TTC549 (cell line): ENCODE data around the gene TMTC2.

Source experiments
- FAIRE-seq: peaks from 2 replicates; lab custom pipeline; 2012; peaks lifted over from hg19 to GRCh38; lab: Jason Lieb, UNC

Gene TMTC2

DNA sequence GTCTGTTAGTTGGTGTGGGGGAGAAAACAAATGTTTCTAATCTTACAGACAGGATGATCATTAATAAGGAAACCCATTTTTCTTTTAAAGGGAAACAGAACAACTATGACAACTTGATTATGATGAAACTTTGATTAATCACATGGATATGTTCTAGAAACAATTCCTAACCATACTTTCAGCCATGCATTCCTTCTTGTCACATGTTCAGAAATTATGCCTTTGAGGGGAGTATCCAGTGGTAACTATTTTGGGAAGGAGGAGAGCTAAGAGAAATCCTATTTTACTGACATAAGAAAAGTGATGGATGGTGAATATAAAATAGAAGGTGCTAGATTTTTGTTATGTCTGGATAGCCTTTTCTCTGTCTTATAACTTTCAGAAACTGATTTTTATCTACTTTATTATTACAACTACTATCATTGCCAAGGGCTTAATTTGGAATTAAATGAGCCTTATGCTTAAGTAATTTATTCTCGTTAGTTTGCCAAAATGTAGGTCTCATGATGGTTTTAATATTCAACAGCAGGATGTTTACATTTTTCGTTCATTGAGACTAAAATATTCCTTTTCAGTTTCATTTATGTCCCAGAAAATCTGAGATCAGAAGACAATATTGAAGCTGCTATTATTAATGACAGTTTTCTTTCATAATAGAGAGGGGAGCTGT lies 200.1 kb downstream of the TMTC2 start:
- FAIRE-seq: no peak

DNA sequence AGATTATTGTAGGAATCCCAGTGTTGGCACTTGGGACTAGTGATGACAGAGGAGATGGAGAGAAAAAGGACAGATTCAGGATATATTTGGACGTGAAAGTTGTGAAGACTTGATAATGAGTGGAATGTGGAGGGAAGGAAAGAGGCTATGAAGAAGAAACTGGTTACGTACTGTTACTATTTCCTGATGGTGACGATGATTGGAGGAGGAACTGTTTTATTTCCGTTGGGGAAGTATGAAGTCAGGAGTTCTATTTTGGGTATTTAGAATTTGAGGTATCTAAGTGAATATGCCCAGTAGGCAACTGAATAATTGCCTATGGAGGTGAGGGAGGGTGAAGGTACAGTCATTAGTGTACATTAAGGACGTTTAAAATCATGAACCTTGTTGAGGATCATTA lies 207.2 kb downstream of the TMTC2 start:
- no peak for FAIRE-seq

GRCh38 chr12:82896277-82896676 lies 209.6 kb downstream of the TMTC2 start:
- FAIRE-seq: no peak

GRCh38 chr12:82896979-82897378 lies 210.3 kb downstream of the TMTC2 start:
- no peak for FAIRE-seq

GRCh38 chr12:82898441-82898840 lies 211.7 kb downstream of the TMTC2 start:
- no peak for FAIRE-seq

DNA sequence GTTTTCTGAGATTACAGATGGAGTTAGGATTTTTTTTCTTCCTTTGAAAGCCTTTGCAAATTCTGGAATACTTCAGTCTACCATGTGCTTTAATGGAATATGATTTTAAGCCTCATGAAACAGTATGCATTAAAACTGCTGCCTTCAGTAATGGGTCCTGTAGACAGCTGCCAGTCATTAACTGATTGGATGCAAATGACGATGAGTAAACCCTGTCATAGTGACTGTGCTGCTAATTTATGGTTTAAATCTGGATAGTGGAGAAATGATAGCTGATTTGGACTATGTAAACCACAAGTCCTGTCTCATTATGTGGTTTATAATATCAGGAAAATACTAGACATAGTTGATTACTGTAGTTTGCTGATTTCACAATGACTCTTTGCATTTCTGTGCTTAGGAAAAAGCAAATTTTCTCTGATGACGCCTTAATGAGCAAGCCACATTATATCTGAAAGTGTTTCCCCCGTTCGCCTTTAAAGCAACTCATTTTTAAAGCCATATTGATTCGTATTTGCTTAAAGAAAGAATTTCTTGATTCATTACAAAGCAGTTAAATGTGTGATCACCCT lies 217.6 kb downstream of the TMTC2 start:
- FAIRE-seq: no peak

- no peak for FAIRE-seq
These were observed 223.7 kb downstream of the TMTC2 start for GRCh38 chr12:82910246-82910893.

GRCh38 chr12:82912406-82912805 lies 225.7 kb downstream of the TMTC2 start:
- no peak for FAIRE-seq

DNA sequence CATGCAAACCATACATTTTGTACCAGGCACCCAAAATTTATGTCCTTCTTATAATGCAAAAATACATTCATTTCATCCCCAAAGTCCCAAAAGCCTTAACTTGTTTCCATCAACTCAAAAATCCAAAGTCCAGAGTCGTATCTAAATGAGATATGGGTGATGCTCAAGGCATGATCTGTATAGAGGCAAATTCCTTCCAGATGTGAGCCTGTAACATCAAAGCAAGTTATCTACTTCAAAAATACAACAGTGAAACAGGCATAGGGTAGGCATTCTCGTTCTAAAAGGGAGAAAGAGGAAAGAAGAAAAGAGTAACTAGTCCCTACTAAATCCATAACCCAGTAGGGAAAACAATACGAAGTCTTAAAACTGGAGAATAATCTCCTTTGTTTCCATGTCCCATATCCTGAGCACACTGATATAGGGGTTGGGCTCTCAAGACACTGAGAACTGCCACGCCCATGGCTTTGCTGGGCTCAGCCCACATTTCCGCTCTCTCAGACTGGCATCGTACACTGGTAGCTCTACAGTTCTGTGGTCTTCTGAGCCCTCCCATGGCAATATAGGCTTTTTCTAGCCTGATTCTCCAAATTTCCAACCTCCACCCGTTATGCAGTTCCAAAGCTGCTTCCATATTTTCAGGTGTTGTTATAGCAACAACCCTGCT lies 232.8 kb downstream of the TMTC2 start:
- FAIRE-seq: no peak

GRCh38 chr12:82923935-82924334 lies 237.2 kb downstream of the TMTC2 start:
- FAIRE-seq: no peak

DNA sequence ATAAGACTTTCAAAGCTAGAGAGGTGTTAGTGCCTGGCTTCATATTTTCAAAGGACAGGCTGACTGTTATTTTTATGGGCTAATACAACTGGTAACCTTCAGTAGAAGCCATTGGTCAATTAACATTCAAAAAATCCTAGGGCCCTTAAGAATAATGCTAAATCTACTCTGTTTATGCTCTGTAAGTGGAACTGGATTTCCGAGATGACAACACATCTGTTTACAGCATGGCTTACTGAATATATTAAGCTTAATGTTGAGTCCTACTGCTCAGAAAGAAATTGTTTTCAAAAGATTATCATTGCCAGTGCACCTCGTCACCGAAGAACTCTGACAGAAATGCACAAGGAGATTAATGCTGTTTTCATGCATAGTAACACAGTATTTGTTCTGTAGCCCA lies 239.9 kb downstream of the TMTC2 start:
- no peak for FAIRE-seq

DNA sequence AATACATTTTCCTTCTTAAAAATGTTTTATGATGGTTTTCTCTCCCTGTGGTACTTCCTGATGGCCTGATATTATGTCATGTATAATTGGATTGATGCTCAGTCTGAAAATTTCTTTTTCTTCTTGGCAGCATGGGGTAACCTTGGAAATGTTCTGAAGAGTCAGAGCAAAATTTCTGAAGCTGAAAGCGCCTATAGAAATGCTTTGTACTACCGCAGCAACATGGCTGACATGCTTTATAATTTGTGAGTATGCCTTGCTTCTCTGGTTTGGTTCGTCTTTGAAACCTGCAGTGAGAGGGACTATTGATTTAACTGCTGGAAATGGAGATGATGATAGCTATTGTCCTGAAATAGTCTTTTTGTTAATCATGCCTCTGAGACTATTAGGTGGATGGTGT lies 243.6 kb downstream of the TMTC2 start:
- FAIRE-seq: no peak

- FAIRE-seq: no peak
These were observed 244.8 kb downstream of the TMTC2 start for GRCh38 chr12:82931349-82932116.

GRCh38 chr12:82937151-82937550 lies 250.4 kb downstream of the TMTC2 start:
- FAIRE-seq: no peak

DNA sequence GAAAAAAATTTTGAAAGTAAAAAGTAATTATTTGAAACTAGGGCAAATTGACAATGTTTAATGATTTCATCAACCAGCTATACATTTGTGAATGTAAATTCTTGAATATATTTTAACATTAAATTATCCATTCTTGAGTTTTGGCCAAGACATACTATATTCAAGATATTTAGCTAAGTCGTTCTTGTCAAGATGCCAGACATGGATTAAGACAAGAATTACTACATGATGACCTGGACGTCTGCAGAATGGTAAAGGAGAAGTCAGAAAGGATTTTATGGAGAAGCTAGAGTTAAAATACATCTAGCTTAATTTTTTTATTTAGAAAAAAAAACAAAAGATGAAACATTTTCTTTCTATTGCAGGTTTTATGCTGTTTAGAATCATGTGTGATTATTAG lies 255.8 kb downstream of the TMTC2 start:
- no peak for FAIRE-seq

- FAIRE-seq: no peak
These were observed 256.3 kb downstream of the TMTC2 start for GRCh38 chr12:82942991-82943401.

- FAIRE-seq: no peak
These were observed 261.8 kb downstream of the TMTC2 start for GRCh38 chr12:82948491-82948890.

DNA sequence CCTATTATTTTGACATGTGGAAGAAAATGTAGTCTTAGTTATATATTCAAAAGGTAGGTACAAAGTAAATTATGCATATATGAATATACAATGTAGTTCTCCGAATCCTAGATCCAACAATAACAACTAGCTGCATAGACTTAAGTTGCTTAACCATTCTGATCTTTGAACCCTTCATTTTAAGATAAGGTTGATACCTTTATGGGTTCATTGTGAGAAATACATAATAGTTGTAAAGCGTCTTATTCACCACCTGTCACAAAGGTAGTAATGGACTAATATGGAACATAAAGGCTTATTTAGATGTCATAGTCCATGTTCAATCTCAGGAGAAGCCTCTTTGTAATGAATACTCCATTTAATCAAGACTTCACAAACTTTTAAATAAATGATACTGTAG lies 263.6 kb downstream of the TMTC2 start:
- no peak for FAIRE-seq

GRCh38 chr12:82952946-82953345 lies 266.2 kb downstream of the TMTC2 start:
- FAIRE-seq: no peak

- no peak for FAIRE-seq
These were observed 266.7 kb downstream of the TMTC2 start for GRCh38 chr12:82953397-82953796.

DNA sequence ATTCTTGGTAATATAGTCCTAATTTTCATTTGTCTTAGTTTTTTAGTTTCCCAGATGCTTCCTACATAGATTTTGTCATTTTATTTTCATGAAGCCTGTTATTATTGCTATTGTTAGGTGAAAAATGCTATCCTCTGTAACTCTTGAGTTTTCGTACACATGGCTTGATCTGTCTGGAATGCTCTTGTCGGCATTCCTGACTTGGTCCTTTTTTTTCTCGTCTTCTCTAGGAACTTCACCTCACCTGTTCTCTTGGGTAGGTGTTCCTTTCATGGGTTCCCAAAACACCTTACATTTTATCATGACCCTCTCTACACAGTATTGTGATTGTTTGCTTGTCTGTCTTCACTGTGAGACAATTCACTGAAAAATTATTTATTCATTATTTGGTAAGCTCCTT lies 267.4 kb downstream of the TMTC2 start:
- FAIRE-seq: no peak

DNA sequence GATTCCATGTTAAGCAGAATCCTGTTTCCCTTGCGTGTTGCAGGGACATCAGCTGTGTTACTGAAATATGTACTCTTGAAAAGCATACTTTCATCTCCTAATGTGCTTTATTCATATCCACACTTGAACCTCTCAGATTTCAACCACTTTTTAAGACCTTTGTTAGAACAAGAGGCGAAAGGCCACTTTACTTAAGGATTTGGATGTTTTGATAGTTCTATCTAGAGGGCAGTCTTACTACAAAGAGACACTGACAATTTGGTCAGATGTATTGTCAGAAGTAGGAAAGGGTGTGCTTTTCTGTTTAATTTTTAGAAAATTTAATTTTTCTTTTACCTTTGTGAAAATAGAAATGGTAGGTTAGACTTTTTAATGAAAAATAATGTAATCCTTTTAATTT lies 267.9 kb downstream of the TMTC2 start:
- no peak for FAIRE-seq

DNA sequence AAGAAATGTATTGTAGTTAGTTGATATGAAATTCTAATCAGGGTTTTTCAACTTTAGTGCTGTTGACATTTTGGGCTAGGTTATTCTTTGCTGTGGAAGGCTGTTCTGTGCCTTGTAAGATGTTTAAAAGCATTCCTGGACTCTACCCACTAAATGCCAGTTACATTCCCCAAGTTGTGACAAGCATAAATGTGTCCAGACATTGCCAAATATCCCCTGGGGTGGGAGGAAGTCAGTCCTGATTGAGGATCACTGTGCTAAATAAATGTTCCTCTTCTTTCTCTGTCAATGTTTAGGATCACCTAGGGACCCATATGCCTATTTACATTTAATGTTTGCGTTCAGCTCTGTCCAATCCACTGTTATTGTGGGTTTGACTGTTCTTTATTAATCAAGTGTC lies 268.3 kb downstream of the TMTC2 start:
- FAIRE-seq: no peak
